GM23338 (cell line): ENCODE results near the gene TOLLIP. TPM values are rescaled to one million over a fixed set of nuclear protein-coding genes. Genes with fewer than 3 reads are reported as not detected.

Experiments used
- ATAC-seq: fragments of 200-7000 bp; cut with Tn5 transposase; 3 replicates; pipeline ENCODE4 v1.9.1; 2020
- DNase-seq: peaks from one replicate; pipeline ENCODE4 v3.0.0-alpha.2; 2015; ENCODE audit warnings: low spot score
- H2AFZ ChIP-seq: fragments of 200-600 bp; sonication (generic); 2 replicates; pipeline ENCODE4 v1.8.0; 2016; ENCODE audit warnings: antibody characterized with exemption, mild to moderate bottlenecking, moderate library complexity
- H3F3A ChIP-seq: fragments of 200-600 bp; sonication (generic); replicated peaks from 2 replicates; pipeline ENCODE4 v1.8.0; 2017; ENCODE audit warnings: antibody characterized with exemption, mixed run types, low read depth
- H3K27ac ChIP-seq: fragments of 200-600 bp; sonication (generic); 2 replicates; pipeline ENCODE4 v1.6.1; 2016; ENCODE audit warnings: low read depth
- H3K27me3 ChIP-seq: fragments of 200-600 bp; sonication (generic); 2 replicates; pipeline ENCODE4 v1.8.0; 2016; ENCODE audit warnings: mild to moderate bottlenecking, mixed run types, moderate library complexity; ENCODE audit not compliant: insufficient read depth
- H3K36me3 ChIP-seq: fragments of 200-600 bp; sonication (generic); 2 replicates; pipeline ENCODE4 v1.8.0; 2016; ENCODE audit warnings: mild to moderate bottlenecking; ENCODE audit not compliant: insufficient read depth
- H3K4me1 ChIP-seq: fragments of 200-600 bp; sonication (generic); 2 replicates; pipeline ENCODE4 v1.8.0; 2016; ENCODE audit warnings: mild to moderate bottlenecking, moderate library complexity; ENCODE audit not compliant: insufficient read depth
- H3K4me2 ChIP-seq: fragments of 200-600 bp; sonication (generic); 2 replicates; pipeline ENCODE4 v1.7.1; 2017; ENCODE audit warnings: mixed run types
- H3K4me3 ChIP-seq: fragments of 200-600 bp; sonication (generic); 2 replicates; pipeline ENCODE4 v1.6.1; 2016; ENCODE audit warnings: mixed run types
- H3K79me2 ChIP-seq: fragments of 200-600 bp; sonication (generic); replicated peaks from 2 replicates; pipeline ENCODE4 v1.8.0; 2017; ENCODE audit warnings: mild to moderate bottlenecking; ENCODE audit not compliant: insufficient read depth
- H3K9me2 ChIP-seq: fragments of 200-600 bp; sonication (generic); 2 replicates; pipeline ENCODE4 v1.8.0; 2017; ENCODE audit not compliant: insufficient read depth
- H4K20me1 ChIP-seq: fragments of 200-600 bp; sonication (generic); replicated peaks from 2 replicates; pipeline ENCODE4 v1.8.0; 2017; ENCODE audit warnings: mild to moderate bottlenecking; ENCODE audit not compliant: insufficient read depth
- H3K27ac Mint-ChIP-seq: 2 replicates; pipeline ENCODE4 v1.8.0; 2020; ENCODE audit warnings: inconsistent platforms, mild to moderate bottlenecking, moderate library complexity, mixed read lengths
- H3K27me3 Mint-ChIP-seq: 3 replicates; pipeline ENCODE4 v1.8.0; 2022; ENCODE audit warnings: low read depth, mild to moderate bottlenecking, moderate library complexity, mixed read lengths, inconsistent platforms; ENCODE audit not compliant: insufficient read depth, poor library complexity
- H3K36me3 Mint-ChIP-seq: 3 replicates; pipeline ENCODE4 v1.8.0; 2021; ENCODE audit warnings: low read depth, mild to moderate bottlenecking, inconsistent platforms, moderate library complexity, mixed read lengths
- H3K4me1 Mint-ChIP-seq: 3 replicates; pipeline ENCODE4 v1.8.0; 2020; ENCODE audit warnings: mild to moderate bottlenecking, inconsistent platforms, mixed read lengths
- H3K4me3 Mint-ChIP-seq: 3 replicates; pipeline ENCODE4 v1.8.0; 2021; ENCODE audit warnings: moderate library complexity, mild to moderate bottlenecking, inconsistent platforms, mixed read lengths
- H3K9me3 Mint-ChIP-seq: 3 replicates; pipeline ENCODE4 v1.8.0; 2020; ENCODE audit warnings: moderate library complexity, mild to moderate bottlenecking, inconsistent platforms, mixed read lengths
- CREB1 ChIP-seq: fragments of 250-450 bp; sonication (Bioruptor Pico); IDR thresholded peaks from 2 replicates; pipeline ENCODE4 v1.5.0; 2020; ENCODE audit warnings: low read depth, mild to moderate bottlenecking, moderate library complexity
- EZH2 ChIP-seq: fragments of 200-600 bp; sonication (generic); IDR thresholded peaks from one replicate; pipeline ENCODE4 v1.8.0; 2017; ENCODE audit warnings: antibody characterized with exemption, mild to moderate bottlenecking, low read depth; ENCODE audit not compliant: unreplicated experiment
- EZH2phosphoT487 ChIP-seq: fragments of 200-600 bp; sonication (generic); IDR thresholded peaks from one replicate; pipeline ENCODE4 v1.8.1; 2018; ENCODE audit warnings: antibody characterized with exemption; ENCODE audit not compliant: unreplicated experiment
- JUNB ChIP-seq: IDR thresholded peaks from one replicate; pipeline ENCODE4 v1.6.1; 2016; ENCODE audit warnings: antibody characterized with exemption; ENCODE audit not compliant: unreplicated experiment
- NANOG ChIP-seq: IDR thresholded peaks from 2 replicates; pipeline ENCODE4 v1.6.1; 2016; ENCODE audit warnings: antibody characterized with exemption, borderline replicate concordance
- POLR2AphosphoS5 ChIP-seq: IDR thresholded peaks from 2 replicates; pipeline ENCODE4 v1.6.1; 2016; ENCODE audit warnings: antibody characterized with exemption, low read depth
- REST ChIP-seq: IDR thresholded peaks from one replicate; pipeline ENCODE4 v1.6.1; 2018; ENCODE audit warnings: antibody characterized with exemption; ENCODE audit not compliant: unreplicated experiment
- STAT1 ChIP-seq: IDR thresholded peaks from one replicate; pipeline ENCODE4 v1.6.1; 2016; ENCODE audit warnings: antibody characterized with exemption; ENCODE audit not compliant: unreplicated experiment
- ZNF114 ChIP-seq: fragments of 250-450 bp; sonication (Bioruptor Pico); IDR thresholded peaks from 2 replicates; pipeline ENCODE4 v1.5.0; 2020; ENCODE audit warnings: mild to moderate bottlenecking, moderate library complexity
- ZNF331 ChIP-seq: fragments of 250-450 bp; sonication (Bioruptor Pico); IDR thresholded peaks from 2 replicates; pipeline ENCODE4 v1.5.0; 2020; ENCODE audit warnings: low read depth, mild to moderate bottlenecking, moderate library complexity
- polyA plus RNA-seq: library from polyadenylated mRNA; unstranded; fragments of >200 nt; fragmentation: Nextera tagmentation; extraction: Ambion mirVana; gene quantifications from 2 replicates; pipeline ENCODE4 v1.2.1, GENCODE V29; 2016
- total RNA-seq: library from RNA; depleted of rRNA; stranded (reverse); fragments of >200 nt; shearing (Covaris generic); gene quantifications from 2 replicates; pipeline ENCODE4 v1.2.3, GENCODE V29; 2014
- TF ChIP-seq, protein P1 (sequence below), 2 experiments: fragments of 200-600 bp in 1 of 2; sonication (generic) in 1 of 2; conservative IDR thresholded peaks; 2 replicates each; pipeline versions ENCODE4 v1.5.1 to v1.6.1; 2016 to 2017; ENCODE audit warnings: antibody characterized with exemption in 2 of 2, low read depth in 2 of 2, mild to moderate bottlenecking in 2 of 2, moderate library complexity in 1 of 2
- TF ChIP-seq, protein P2 (sequence below): fragments of 250-450 bp; sonication (Bioruptor Pico); IDR thresholded peaks from 2 replicates; pipeline ENCODE4 v1.5.0; 2020; ENCODE audit warnings: mild to moderate bottlenecking, moderate library complexity
- TF ChIP-seq, protein P3 (sequence below): IDR thresholded peaks from 2 replicates; pipeline ENCODE4 v1.6.1; 2016; ENCODE audit warnings: antibody characterized with exemption

Gene TOLLIP
- total and polyA plus RNA-seq, 2 experiments from 2014 or later: 13.5 to 18.0 TPM

DNA sequence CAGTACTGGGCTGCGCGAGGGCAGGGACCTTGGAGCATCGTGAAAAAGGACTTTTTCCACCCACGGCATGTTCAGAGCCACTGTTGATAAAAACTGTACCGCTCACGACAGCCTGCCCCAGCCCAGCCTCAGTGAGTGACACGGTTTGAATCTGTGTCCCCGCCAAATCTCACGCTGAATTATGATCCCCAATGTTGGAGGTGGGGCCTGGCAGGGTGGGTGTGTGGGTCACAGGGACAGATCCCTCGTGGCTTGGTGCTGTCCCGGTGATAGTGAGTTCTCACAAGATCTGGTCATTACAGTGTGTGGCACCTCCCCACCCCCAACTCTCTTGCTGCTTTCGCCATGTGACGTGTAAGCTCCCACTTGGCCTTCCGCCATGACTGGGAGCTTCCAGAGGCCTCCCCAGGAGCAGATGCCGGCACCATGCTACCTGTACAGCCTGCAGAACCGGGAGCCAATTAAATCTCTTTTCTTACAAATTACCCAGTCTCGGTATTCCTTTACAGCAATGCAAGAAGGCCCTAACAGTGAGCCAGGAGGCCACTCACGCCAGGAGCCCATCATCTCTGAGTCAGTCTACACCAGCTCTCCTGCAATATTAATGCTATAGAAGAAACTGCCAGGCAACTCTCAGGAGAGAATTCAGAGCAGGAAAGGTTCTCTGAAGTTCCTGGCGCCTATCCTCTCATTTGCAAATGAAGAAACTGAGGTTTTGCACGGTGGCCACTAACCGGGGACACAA lies 1.3 kb downstream of the TOLLIP start:
- Mint-ChIP-seq H3K4me3 (peak overlapping the region; percentile 66), H3K4me1 (peaks cover 18% of the 10 kb centered on the region), H3K27ac (no peak overlapping the region), H3K27me3 (peaks cover 18% of the 10 kb centered on the region), H3K9me3 (peaks cover 13% of the 10 kb centered on the region; the same call in 2 of the 3 replicates), H3K36me3 (peaks cover 9% of the 10 kb centered on the region)
- Histone ChIP-seq H3K27me3 (no peaks in the 10 kb centered on the region; the same call in 1 of the 2 replicates), H3F3A (no peaks in the 10 kb centered on the region), H3K36me3 (no peaks in the 10 kb centered on the region), H3K4me2 (peak overlapping the region; percentile 77), H3K79me2 (peaks cover 44% of the 10 kb centered on the region), H3K4me1 (peaks cover 5% of the 10 kb centered on the region; the same call in 1 of the 2 replicates), H2AFZ (no peak overlapping the region), H3K9me2 (no peaks in the 10 kb centered on the region), H3K4me3 (peak overlapping the region; percentile 66), H4K20me1 (peaks cover 5% of the 10 kb centered on the region; the same call in 1 of the 2 replicates), H3K27ac (no peak overlapping the region)
- TF ChIP-seq EZH2phosphoT487 (no peak), ZNF114 (CRISPR knock-in tag) (no peak), REST (no peak), POLR2AphosphoS5 (no peak), EZH2 (no peak), NANOG (no peak), ZNF331 (CRISPR knock-in tag) (no peak), CREB1 (CRISPR knock-in tag) (no peak), STAT1 (no peak), JUNB (no peak)
- TF ChIP-seq, protein P1, sequence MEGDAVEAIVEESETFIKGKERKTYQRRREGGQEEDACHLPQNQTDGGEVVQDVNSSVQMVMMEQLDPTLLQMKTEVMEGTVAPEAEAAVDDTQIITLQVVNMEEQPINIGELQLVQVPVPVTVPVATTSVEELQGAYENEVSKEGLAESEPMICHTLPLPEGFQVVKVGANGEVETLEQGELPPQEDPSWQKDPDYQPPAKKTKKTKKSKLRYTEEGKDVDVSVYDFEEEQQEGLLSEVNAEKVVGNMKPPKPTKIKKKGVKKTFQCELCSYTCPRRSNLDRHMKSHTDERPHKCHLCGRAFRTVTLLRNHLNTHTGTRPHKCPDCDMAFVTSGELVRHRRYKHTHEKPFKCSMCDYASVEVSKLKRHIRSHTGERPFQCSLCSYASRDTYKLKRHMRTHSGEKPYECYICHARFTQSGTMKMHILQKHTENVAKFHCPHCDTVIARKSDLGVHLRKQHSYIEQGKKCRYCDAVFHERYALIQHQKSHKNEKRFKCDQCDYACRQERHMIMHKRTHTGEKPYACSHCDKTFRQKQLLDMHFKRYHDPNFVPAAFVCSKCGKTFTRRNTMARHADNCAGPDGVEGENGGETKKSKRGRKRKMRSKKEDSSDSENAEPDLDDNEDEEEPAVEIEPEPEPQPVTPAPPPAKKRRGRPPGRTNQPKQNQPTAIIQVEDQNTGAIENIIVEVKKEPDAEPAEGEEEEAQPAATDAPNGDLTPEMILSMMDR (conservative IDR thresholded peaks at IDR 0.05; ENCODE audit: low read depth in 2 of 2): no peak
- TF ChIP-seq, protein P2, sequence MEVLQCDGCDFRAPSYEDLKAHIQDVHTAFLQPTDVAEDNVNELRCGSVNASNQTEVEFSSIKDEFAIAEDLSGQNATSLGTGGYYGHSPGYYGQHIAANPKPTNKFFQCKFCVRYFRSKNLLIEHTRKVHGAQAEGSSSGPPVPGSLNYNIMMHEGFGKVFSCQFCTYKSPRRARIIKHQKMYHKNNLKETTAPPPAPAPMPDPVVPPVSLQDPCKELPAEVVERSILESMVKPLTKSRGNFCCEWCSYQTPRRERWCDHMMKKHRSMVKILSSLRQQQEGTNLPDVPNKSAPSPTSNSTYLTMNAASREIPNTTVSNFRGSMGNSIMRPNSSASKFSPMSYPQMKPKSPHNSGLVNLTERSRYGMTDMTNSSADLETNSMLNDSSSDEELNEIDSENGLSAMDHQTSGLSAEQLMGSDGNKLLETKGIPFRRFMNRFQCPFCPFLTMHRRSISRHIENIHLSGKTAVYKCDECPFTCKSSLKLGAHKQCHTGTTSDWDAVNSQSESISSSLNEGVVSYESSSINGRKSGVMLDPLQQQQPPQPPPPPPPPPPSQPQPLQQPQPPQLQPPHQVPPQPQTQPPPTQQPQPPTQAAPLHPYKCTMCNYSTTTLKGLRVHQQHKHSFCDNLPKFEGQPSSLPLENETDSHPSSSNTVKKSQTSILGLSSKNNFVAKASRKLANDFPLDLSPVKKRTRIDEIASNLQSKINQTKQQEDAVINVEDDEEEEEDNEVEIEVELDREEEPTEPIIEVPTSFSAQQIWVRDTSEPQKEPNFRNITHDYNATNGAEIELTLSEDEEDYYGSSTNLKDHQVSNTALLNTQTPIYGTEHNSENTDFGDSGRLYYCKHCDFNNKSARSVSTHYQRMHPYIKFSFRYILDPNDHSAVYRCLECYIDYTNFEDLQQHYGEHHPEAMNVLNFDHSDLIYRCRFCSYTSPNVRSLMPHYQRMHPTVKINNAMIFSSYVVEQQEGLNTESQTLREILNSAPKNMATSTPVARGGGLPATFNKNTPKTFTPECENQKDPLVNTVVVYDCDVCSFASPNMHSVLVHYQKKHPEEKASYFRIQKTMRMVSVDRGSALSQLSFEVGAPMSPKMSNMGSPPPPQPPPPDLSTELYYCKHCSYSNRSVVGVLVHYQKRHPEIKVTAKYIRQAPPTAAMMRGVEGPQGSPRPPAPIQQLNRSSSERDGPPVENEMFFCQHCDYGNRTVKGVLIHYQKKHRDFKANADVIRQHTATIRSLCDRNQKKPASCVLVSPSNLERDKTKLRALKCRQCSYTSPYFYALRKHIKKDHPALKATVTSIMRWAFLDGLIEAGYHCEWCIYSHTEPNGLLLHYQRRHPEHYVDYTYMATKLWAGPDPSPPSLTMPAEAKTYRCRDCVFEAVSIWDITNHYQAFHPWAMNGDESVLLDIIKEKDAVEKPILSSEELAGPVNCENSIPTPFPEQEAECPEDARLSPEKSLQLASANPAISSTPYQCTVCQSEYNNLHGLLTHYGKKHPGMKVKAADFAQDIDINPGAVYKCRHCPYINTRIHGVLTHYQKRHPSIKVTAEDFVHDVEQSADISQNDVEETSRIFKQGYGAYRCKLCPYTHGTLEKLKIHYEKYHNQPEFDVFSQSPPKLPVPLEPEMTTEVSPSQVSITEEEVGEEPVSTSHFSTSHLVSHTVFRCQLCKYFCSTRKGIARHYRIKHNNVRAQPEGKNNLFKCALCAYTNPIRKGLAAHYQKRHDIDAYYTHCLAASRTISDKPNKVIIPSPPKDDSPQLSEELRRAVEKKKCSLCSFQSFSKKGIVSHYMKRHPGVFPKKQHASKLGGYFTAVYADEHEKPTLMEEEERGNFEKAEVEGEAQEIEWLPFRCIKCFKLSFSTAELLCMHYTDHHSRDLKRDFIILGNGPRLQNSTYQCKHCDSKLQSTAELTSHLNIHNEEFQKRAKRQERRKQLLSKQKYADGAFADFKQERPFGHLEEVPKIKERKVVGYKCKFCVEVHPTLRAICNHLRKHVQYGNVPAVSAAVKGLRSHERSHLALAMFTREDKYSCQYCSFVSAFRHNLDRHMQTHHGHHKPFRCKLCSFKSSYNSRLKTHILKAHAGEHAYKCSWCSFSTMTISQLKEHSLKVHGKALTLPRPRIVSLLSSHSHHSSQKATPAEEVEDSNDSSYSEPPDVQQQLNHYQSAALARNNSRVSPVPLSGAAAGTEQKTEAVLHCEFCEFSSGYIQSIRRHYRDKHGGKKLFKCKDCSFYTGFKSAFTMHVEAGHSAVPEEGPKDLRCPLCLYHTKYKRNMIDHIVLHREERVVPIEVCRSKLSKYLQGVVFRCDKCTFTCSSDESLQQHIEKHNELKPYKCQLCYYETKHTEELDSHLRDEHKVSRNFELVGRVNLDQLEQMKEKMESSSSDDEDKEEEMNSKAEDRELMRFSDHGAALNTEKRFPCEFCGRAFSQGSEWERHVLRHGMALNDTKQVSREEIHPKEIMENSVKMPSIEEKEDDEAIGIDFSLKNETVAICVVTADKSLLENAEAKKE (CRISPR knock-in tag): no peak
- TF ChIP-seq, protein P3, sequence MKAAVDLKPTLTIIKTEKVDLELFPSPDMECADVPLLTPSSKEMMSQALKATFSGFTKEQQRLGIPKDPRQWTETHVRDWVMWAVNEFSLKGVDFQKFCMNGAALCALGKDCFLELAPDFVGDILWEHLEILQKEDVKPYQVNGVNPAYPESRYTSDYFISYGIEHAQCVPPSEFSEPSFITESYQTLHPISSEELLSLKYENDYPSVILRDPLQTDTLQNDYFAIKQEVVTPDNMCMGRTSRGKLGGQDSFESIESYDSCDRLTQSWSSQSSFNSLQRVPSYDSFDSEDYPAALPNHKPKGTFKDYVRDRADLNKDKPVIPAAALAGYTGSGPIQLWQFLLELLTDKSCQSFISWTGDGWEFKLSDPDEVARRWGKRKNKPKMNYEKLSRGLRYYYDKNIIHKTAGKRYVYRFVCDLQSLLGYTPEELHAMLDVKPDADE: no peak
- DNase-seq (no peak), ATAC-seq (no peak)
